ENCODE measurements around the gene MTR.

The MTR gene

DNA sequence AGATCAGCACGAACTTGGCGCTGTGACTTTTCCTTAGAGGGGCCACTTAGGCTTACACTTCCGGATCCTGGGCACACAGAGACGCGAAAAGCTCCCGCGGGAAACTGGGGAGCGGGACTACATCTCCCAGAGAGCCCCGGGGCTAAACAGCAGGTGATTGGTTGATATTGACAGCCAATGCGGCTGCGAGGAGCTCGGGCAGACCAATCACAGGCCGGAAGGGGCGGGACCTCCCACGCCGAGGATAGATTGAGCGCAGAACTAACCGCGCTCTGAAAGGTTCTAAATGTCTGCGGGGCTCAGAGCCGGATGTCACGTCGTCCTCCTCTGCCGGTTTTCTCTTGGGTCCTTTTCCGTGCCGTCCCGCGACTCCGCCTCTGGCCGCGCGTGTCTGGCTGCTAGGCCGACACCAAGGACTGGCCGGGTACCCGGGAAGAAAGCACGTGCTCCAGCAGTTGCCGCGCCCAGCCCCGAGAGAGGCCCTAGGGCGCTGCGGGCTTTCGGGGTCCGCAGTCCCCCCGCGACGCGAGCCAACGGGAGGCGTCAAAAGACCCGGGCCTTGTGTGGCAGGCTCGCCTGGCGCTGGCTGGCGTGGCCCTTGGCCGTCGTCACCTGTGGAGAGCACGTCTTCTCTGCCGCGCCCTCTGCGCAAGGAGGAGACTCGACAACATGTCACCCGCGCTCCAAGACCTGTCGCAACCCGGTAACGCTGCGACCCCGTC is at the start of gene MTR:
MTR (plus strand) TSS at position 258 of the 722 bp plus-strand sequence; CDS start at position 670, 412 bp downstream.
- peak; percentile 99 for DNase-seq (ENCODE audit: low read depth)

- no peak for DNase-seq (ENCODE audit: low read depth)
These were observed 48.3 kb upstream of the MTR start for GRCh38 chr1:236746785-236747184.

- no peak for DNase-seq (ENCODE audit: low read depth)
These were observed 47.6 kb upstream of the MTR start for GRCh38 chr1:236747311-236747985.

GRCh38 chr1:236748268-236748870 is 46.7 kb upstream of the MTR start:
- no peak for DNase-seq (ENCODE audit: low read depth)

DNA sequence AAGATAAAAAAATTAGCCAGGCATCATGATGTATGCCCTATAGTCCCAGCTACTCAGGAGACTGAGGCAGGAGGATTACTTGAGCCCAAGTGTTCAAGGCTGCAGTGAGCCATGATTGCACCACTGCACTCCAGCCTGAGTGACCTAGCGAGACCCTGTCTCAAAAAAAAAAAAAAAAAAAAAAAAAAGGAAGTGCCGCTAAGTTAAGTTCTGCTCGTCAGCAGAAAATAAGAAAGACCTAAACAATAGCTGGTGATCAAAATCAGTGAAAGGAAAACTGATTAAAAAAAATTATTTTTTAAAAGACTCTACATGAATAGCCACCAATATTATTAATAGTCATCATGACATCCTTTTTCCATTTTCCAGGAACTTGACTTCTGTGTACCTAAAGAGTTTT is 44.2 kb upstream of the MTR start:
- no peak for DNase-seq (ENCODE audit: low read depth)

GRCh38 chr1:236751385-236751784 is 43.7 kb upstream of the MTR start:
- DNase-seq (ENCODE audit: low read depth), result no peak

DNA sequence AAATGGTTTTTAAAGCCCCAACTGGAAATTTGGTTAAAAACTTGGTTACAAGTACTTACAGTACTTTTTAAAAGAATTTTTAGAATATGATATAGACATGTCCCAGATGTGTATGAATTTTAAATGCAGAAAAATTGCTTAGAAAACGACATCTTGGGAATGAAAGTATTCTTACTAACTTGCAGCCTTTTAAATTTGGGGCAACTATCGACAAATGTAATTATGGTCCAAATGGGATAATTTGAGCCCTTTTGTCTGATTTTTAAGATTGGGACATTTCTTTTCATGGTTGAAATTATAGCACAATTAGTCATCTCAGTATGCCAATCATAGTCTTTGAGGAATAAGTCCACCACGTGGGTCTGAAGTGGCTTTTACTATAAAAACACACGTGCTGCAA is 43.2 kb upstream of the MTR start:
- DNase-seq (ENCODE audit: low read depth), result no peak

DNA sequence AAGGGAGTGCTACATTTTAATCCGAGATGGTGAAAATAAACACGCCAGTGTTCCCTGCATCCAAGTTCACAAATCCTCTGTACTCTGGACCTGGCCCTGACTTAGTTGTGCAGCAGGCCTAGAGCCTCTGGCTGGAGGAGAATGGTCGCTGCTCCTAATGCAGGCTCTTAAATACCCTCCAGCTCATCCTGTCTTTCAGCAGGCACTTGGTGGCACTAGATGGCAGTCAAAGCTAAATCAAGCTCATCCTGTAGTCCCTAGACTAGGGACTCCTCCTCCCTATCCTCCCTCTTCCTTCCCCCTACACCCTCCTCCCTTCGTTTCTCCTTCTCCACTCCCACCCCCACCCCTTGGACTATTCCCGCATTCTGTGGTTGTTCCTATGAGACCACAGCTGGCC is 41.6 kb upstream of the MTR start:
- DNase-seq (ENCODE audit: low read depth), result peak; percentile 58

GRCh38 chr1:236753964-236754363 is 41.1 kb upstream of the MTR start:
- no peak for DNase-seq (ENCODE audit: low read depth)

DNA sequence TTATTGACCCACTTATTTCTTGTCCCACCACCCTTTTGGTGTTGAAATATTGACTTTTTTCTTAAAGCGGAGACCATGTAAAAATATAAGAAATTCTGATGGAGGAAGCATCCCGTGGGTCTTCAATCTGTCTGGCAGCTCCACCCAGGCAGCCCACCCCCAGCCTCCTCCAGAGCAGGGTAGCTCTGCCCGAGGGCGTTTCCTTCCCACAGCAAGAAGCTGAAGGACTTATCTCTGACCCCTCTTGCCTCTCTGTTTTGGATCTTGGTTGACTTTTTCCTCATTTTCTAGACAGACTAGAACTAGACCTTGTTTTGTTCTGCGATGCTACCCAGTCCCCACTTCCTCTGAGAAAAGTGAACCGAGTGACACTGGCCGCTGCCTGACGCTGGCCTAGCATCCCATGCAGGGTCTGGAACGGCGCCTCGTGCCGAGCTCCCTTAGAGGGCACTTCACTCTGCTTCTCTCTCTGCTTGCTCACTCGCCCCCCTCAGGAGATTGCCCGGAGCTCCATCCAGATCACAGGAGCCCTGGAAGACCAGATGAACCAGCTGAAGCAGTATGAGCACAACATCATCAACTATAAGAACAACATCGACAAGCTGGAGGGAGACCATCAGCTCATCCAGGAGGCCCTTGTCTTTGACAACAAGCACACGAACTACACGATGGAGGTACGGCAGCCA is 40.4 kb upstream of the MTR start:
- DNase-seq (ENCODE audit: low read depth), result no peak

DNA sequence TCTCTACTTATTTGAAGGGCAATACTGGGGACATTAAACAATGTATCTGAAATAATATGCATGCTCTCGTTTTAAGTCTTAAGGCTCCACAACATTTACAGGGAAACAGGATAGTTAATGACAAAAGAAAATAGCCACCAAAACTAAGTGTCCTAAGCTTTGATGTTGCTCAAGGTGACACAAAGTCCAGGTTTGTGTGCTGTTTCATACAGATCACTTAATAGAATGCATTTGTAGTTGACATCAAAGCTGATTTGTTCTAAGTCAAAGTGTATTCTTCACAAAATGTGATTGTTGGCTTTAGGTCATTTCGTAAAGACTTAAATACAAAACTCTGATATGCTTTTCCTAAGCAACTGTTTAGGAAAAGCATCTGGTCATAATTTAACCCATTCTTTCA is 37.5 kb upstream of the MTR start:
- no peak for DNase-seq (ENCODE audit: low read depth)

- peak; percentile 49 for DNase-seq (ENCODE audit: low read depth)
These were observed 35.7 kb upstream of the MTR start for GRCh38 chr1:236759252-236759859.

DNA sequence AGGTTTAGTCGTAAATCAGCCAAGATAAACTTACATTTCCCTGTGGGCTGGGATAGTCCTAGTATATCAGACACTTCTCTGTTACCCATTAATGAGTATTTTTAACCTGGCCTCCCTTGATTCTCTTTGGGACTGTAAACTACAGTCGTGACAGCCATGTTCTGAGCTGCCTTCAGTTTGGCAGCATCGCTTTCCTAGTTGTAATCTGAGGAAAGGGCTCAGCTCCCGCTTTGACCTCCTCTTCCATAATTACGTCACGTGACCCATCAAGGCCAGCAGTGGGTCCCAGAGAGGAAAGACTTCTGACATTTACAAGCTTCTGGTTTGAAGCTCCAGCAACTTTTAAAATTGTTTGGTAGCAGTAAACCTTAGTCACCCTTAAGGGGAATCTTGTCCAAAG is 34.6 kb upstream of the MTR start:
- DNase-seq (ENCODE audit: low read depth), result no peak

GRCh38 chr1:236760986-236761385 is 34.1 kb upstream of the MTR start:
- no peak for DNase-seq (ENCODE audit: low read depth)

DNA sequence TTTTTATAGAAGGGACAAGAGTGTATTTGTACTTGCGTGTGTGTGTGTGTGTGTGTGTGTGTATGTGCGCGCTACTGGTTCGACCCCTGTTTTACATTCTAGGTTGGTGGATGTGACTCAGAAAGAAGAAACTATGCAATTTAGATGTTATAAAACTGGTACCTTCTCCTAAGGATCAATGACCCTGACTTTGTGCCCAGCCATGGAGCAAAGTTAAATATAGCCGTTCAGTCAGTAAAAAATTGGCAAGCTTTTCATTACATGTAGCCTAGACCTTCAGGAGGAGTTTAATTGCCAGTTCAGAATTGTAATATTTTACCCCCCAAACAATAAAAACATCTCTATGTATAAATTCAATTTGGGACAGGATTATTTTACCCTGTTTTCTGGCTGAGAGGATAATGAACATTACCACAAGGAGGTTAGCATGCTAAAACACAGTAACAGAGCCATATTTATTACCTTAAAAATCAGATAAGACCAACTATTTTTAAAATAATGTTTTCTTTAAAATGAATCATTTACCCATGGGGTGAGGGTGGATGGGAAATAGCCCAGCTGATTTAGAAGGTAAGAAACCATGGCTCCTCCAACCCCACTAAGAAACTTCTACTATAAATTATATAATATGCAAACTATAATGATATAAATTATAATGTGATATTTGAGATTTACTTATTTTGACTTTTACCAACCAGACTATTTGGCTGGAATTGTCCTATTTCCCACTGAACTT is 33.5 kb upstream of the MTR start:
- peak; percentile 15 for DNase-seq (ENCODE audit: low read depth)

DNA sequence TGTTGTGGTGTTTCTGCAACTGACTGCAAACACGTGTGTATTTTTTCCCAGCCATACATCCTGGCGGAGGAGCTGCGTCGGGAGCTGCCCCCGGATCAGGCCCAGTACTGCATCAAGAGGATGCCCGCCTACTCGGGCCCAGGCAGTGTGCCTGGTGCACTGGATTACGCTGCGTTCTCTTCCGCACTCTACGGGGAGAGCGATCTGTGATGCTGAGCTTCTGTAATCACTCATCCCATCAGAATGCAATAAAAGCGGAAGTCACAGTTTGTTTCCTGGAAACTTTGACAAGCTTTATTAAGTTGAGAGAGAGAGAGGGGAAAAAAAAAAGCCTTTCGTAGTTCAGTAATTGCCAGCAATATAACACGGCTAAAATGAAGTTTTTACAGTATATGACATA is 32.7 kb upstream of the MTR start:
- peak; percentile 47 for DNase-seq (ENCODE audit: low read depth)

DNA sequence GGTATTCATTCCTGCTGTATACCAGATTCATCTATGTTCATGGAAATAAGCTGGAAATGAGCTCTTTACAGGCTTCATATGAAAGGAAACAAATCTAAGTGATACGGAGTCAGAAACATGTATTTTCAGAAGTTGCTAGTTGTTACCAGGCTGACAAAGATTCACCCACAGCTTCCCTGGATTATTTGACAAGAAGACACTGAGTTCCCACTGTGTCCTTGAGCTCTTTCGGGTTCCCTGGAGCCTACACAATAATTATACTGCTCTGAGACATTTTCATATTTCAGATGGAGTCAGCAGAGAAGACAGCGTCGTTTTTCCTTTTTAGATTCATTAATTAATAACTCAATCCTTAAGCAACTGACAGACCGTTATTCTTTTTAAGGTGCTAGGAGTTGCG is 29.3 kb upstream of the MTR start:
- no peak for DNase-seq (ENCODE audit: low read depth)

GRCh38 chr1:236766506-236766905 is 28.6 kb upstream of the MTR start:
- DNase-seq (ENCODE audit: low read depth), result no peak

DNA sequence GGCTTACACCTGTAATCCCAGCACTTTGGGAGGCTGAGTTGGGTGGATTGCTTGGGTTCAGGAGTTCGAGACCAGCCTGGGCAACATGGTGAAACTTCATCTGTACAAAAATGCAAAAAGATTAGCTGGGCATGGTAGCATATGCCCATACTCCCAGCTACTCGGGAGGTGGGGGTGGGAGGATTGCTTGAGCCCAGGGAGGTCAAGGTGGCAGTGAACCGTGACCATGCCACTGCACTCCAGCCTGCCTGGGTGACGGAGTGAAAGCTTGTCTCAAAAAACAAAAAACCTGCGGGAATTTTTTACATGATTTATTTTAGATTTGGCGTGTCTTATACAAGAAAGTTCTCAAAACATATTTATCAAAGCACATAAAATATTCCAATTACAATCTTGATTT is 27.8 kb upstream of the MTR start:
- no peak for DNase-seq (ENCODE audit: low read depth)

- no peak for DNase-seq (ENCODE audit: low read depth)
These were observed 26.5 kb upstream of the MTR start for GRCh38 chr1:236768601-236769000.

DNA sequence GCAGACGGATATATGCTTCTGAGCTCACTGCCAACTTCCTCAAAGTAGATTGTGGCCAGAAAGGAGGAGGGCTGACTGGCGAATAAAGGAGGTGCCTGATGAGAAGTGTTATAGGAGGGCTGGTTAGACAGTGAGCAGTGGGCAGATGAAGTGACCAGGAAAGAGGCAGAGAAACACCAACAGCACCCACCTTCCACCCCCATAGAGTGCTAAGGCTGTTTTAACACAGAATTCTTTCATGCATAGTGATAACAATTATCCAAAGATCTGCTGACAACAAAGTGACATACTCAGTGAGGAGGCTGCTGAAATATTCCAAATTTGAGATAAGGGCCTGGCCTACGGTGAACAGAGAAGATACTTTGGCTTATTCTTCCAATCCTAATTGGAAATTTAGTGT is 21.2 kb upstream of the MTR start:
- no peak for DNase-seq (ENCODE audit: low read depth)

DNA sequence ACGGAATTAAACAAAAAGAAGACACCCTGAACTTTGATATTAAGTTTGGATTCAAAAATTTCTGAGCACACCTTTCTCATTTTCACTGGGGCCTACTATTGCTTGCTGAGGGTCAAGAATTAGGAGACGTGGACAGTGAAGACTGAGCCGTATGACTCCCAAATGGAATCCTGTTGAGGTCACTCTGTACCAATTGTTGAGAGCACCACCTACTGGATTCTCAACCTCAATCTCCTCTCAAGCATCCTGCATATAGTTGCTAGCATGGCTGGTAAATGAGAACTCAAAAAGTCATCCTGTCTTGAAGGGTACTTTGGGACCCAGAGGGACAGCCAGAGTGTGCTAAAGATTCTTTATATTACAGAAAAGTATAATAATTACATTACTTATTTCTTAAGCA is 20.2 kb upstream of the MTR start:
- peak; percentile 35 for DNase-seq (ENCODE audit: low read depth)
